SKM-1 (cell line): Measurements from ENCODE around the gene VLDLR.
A peak's percentile ranks its signal among the peaks of the same experiment; 100 is the strongest.

Experiments
- DNase-seq: peaks from one replicate; lab custom pipeline; 2025; ENCODE audit not compliant: unreplicated experiment; lab: John Stamatoyannopoulos, UW

Gene VLDLR

DNA sequence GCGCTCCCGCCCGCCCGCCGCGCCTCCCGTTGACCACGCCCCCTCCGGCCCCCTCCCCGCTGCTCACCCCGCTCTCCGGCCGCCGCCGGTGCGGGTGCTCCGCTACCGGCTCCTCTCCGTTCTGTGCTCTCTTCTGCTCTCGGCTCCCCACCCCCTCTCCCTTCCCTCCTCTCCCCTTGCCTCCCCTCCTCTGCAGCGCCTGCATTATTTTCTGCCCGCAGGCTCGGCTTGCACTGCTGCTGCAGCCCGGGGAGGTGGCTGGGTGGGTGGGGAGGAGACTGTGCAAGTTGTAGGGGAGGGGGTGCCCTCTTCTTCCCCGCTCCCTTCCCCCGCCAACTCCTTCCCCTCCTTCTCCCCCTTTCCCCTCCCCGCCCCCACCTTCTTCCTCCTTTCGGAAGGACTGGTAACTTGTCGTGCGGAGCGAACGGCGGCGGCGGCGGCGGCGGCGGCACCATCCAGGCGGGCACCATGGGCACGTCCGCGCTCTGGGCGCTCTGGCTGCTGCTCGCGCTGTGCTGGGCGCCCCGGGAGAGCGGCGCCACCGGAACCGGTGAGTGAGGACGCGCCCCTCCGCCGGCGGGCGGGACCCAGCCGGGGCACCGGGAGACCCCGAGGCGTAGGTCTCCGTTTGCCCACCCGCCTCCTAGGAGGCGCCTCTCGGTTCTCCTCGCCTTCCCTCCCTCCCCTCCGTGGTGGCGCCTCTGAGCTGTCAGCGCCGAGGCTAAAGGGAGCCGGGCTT lies at the start of gene VLDLR:
Gene VLDLR (plus strand): TSS at position 66 of the 739 bp plus-strand sequence. CDS start 403 bp downstream, at position 469.
- DNase-seq: no peak

DNA sequence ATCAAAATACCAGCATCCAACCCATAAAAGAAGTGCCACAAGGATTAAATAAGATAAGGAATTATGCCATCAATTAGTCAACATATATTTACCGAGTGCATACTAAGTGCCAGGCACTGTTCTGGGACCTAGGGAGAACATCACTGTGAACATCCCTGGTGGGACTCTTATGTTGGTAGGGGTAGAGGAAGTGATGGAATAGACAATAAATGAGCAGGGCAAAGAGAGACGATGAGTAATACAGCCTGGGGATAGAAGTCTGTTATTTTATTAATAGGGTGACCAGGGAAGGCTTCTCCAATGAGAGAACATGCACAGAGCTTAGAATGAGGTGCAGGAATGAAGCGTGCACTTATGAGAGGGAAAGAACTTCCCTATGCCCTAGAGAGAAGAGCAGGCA lies 47.4 kb upstream of the VLDLR start:
- no peak for DNase-seq

DNA sequence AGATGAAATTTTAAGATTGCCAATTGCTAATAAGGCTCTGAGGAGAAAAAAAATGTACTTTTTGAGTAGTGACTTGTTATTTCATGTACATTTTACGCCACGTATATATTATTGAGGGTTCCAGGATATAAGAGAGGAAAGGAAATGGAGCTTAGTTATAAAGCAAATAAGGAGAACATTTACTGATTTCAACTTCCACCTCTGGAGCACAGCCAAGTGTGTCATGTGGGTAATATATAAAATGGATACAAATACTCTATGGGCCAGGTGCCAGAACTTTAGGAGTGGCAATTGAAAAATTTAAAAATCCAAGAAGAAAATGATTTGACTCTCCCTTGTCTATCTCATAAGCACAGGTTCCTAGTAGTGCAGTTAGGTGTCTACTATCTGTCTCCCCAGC lies 45.0 kb upstream of the VLDLR start:
- DNase-seq: no peak

DNA sequence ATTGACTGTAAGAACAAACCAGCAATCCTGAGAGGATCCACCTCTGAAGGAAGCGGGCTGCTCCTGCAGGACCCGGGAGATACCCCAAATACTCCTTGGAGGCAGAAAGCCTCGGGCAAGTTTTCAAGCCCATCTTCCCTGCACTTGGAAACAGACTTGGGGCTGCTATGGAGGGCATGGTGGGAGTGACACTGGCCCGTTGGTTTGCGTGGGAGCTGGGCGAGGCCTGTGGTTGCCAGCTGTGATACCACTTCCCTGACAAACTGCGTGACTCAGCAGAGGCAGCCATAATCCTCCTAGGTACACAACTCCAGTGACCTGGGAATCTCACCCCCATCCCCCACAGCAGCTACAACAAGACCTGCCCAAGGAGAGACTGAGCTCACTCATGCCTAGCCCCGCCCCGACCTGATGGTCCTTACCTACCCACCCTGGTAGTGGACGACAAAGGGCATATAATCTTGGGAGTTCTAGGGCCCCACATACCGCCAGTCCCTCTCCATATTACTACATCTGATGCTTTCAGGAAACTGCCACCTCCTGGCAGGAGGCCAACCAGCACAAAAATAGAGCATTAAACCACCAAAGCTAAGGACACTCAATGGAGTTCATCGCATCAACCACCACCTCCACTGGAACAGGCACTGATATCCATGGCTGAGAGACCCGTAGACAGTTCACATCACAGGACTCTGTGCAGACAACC lies 38.1 kb upstream of the VLDLR start:
- no peak for DNase-seq

DNA sequence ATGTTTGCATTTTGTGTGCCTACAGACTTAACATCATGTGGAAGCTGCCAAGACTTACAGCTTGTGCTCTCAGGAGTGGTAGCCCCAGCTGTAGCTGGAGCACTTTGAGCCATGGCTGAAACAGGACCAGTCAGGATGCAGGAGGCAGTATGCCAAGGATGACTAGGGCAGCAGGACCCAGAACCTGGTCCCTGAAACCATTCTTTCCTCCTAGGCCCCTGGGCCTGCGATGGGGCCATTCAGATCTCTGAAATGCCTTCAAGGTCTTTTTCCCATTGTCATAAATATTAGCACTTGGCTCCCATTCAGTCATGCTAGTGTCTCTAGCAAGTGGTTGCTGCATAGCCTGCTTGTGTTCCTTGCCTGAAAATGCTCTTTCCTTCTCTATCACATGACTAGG lies 29.6 kb upstream of the VLDLR start:
- no peak for DNase-seq

DNA sequence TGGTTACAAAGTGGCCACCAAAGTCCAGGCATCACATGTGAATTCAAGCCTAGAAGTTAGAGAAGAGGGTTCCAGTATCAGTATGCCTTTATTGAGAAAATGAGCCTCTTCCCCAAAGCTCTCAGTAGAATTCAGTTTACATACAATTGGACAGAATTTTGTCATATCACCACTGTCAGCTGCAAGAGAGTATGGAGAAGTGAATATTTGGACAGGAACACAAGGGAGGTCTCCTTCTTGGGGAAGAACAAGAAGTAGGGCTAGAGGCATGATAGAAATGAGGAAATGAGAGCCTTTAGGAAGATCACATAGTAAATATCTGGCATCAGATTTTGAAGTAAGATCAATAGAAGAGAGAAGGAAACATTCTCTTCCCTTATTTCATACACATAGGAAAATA lies 27.8 kb upstream of the VLDLR start:
- no peak for DNase-seq

DNA sequence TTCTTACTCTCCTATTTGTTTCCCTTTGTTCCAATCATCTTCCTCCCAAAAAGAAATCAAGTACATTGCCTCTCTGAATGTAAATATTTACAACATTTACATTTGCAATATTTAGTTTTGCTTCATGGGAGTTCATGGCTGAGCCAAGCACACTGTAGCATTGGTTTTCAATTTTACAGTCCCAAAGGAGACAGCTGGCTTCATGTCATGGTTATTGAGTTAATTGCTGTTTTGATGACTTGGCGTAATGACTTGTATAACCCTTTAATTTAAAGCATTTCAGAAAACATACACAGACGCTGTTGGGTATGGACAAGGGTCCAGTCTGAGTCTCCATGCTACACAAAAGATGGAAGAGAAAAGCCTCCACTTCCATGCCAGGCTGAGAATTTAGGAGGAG lies 25.6 kb upstream of the VLDLR start:
- no peak for DNase-seq

DNA sequence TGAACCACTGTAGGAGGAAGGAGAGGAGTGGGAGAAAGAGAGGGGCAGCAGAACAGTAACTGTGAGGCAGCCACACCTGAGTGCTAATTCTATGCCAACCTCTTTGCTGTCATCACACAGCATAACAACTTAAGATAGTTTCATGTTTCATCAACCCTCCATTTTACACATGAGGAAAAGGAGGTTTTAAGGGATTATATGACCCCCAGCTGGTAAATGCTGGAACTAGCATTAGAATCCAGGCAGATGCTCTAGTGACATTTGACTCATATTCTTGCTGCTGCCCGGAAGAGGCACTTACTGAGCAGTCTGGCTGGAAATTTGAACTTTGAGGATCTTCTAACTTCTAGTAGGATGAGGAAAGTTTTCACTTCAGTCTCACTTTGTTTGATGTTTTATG lies 24.1 kb upstream of the VLDLR start:
- no peak for DNase-seq

DNA sequence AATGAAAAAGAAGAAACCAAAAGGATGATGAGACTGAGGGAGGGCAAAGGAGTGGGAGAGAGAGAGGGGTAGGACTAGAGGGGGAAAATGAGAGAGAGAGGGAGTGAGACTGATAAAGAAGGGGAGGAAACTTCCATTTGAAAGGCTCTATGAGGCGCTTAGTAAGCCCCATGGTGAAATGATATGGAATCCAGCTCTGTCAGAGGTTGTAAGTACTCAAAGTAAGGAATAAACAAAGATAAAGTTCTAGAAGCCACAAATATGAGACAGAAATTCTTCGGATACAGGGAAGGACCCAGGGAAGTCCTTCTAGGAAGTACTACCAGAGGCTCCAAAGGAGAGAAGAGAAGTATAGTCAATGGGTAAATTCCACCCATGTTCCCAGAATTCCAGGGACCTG lies 21.7 kb upstream of the VLDLR start:
- no peak for DNase-seq

DNA sequence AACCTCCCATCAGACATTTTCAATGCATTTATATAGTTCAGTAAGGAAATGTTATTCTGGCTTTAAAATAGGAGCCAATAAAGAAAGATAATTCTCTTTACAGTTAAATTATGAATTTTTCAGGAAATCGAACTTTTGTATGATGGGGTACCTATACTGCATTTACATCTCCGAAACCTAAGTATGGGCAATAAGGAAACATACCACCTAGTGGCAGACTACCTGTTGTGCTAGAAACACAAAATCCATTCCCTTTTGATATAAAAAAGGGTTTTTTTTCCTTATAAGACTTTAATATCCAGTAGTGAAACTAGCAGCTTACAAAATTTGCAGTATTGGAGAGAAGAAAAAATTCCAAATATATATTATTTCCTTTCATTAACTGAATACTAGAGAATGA lies 21.3 kb upstream of the VLDLR start:
- no peak for DNase-seq

DNA sequence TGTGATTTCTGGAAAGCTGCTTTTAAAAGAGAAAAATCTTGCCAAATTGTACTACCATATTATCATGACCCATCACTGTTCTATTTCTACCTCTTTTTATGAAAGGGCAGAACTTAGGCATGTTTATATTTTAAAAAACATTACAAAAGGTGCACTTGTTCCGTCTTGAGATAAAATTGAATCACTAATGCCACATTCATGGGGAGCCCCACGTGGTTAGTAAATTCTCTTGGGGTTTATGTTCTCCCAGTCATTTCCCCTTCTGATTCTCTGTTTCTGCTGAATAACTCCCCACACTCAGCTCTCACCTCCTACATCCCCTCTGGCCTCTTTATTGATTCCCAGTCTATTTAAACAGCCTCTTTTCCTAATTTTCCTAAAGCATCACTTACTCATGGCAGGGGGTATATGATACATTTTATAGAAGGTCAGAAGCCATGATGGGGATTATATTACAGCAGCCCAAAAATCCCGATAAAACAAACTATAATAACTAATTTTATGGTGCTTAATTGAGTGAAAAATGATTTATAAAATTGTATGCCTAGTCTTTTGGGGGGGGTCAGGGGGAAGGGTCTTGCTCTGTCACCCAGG lies 19.7 kb upstream of the VLDLR start:
- DNase-seq: no peak

DNA sequence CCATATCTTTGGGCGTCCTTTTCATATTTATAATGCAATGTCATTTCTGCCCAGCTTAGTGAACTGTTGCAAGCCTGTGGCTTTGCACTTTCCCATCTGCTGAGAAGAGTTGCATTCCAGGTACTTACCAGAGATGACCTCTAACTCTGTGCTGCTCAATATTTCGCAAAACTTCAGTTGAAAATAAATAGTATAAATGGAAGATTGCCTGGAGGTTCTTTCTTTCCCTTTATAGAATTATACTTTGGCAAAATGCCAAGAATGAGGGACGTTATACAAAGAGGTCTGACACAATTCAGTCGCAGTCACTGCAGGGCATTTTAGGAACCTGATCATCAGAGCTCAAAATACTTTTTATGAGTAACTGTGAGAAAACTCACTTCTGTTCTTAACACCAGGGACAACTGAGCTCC lies 18.9 kb upstream of the VLDLR start:
- peak; percentile 55 for DNase-seq

DNA sequence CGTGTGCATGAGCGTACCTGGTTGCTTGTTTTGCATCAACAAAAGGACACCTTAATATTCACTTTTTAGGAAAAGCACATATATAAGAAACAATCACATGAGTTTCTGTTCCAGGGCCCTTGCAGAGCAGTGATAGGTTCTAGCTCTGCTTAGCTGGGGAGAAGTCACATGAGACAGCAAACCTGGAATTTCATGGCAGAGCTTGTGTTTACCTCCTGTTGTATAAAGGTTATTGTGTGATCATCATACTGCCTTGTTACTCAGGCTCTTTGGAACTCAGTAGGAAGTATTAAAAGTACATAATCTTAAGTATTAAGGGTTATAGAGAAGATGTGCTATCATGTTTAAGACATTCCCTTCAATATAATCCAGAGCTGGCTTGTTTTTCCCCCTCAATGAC lies 18.0 kb upstream of the VLDLR start:
- no peak for DNase-seq

DNA sequence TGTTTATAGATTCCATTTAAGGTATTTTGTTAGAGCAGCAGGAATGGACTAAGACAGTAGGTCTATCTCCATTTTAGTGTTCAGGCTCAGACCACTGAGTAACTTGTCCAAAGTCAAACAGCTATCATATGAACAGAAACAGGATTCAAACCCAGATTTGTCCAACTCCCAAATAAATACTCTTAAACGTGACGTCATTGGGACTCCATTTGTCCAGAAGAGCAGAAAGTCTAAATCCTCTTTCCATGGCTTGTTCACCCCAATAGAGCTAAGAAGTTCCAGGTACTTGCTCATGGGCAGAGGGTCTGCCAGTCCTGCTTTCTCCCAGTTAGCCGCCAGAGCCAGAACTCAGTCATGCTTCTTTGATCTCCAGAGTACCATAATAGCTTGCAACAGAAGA lies 16.3 kb upstream of the VLDLR start:
- no peak for DNase-seq

DNA sequence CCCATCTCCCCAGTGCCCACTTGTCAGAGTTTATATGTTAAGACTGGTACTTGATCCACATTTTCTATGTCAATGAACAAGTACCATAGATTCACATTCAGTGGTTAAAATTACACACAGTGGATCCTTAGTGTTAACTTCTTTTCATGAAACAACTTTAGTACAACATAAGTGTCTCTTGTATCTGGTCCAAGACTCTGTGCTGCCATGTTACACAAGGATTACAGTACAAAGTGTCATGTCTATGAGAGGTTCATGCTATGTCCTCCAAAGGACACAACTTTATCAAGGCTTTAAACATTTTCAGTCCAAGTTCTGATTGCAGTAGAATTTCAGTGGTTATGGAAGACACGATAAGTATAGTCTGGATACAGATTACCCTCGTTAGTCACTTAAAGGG lies 13.3 kb upstream of the VLDLR start:
- no peak for DNase-seq

DNA sequence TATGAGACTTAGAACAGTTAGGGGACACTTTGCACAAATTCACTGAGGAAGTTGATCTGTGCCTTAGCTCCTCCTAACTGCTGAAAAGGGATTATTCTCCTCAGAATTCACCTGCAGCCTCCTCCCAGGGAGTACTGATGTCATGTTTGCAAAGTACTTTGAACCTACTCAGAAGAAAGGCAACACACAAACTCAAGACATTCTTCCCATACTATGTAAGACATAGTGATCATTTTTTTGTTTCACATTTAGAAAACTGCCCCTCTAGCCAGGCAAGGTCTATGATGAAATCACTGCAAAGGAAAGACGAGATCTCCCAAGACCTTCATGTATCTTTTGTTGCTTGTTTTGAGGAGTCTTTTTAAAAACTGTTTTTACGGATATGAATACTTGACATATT lies 10.6 kb upstream of the VLDLR start:
- no peak for DNase-seq

DNA sequence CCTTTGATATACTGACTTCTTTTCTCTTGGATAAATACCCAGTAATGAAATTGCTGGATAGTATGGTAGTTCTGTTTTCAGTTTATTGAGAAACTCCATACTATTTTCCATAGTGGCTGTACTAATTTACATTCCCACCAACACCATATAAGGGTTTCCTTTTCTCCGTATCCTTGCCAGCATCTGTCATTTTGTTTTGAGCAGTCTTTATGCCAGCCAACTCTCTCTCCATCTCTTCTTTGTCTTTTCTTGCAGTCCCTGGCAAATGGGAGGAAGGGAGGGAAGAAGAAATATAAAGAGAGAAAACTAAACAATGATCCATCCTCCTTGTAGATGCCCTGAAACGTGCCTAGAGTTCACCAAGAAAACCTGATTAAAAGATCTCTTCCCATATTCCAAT lies 9.6 kb upstream of the VLDLR start:
- no peak for DNase-seq

DNA sequence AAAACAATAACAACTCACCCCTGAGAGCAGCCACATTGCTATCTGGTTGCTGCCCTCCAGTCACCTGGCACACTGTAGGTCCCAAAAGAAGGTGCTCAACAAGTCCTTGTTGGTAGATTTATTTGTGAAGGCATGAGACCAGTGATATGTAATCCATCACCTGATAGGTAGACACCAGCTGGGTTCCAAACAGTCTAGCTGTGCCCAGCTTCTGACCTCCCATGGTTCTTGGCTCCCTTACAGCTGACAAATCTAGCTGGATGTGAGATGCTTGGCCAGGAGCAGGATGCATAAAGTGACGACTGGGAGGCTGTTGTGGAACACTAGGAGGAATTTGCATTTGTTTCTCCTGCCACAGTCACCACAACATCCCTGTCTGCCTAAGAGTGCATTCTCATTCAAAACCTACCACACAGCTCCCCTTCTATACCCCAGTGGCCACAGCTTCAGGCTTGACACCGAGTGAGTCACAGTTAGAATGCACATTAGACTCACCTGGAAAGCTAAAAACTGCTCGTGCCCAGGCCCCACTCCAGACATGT lies 7.8 kb upstream of the VLDLR start:
- no peak for DNase-seq

DNA sequence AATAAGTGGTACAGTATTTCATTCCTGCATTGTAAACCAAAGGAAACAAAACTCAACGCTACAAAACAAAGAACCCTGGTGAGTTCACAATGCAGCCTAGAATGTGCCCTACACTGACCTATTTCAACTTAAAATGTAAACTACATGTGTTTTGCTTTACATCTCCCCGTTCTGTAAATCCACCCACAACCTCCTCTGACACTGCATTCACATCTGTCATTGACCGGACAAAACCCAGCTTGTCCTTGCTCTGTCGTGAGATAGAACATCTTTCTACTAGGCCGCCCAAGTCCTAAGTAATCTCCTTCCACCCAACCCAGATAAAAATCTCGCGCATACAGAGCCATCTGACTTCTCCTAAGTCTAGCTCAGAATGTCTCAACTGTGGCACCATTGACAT lies 6.1 kb upstream of the VLDLR start:
- no peak for DNase-seq

DNA sequence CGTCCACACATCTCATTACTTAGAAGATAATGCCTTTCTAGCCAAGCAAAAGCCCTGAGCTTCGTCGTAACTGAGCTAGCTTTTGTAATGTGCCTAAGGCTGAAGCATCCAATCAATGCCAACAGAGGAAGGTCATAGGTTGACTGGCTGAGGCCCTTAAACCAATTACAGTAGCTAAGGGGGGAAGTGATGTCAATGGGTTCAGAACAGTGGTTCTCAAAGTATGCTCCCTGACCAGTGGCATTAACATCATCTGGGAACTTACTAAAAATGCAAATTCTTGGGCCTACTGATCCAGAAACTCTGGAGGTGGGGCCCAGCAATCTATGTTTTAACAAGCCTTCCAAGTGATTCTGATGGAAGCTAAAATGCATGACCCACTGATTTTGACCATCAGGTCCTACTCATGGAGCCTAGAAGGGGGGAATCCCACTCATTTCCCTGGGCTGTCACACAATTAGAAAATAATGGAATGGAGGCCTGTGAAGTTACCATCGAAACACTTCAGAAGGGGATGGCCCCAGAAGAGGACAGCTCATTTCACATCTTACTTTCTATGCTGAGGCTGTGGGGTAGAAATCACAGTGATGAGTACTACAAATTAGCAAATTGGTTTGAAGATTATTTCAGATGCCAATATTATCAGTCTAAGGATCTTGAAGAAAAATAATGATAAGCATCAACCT lies 4.8 kb upstream of the VLDLR start:
- no peak for DNase-seq

DNA sequence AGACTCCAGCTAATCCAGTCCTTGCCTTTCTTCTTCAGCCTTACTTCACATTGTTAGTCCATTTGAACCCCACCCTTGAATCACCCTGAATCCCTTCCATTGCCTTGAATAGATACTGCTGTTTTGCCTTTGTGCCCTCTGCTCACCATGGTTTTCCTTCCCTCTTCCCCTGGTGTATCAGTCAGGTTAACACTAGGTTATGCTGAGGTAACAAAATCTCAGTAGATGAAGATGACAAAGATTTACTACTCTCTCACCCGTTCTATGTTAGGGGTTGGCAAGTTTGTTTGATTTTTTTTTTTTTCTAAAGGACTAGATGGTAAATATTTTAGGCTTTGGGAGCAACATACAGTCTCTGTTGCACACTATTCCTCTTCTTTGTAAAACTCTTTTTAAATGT lies 3.3 kb upstream of the VLDLR start:
- DNase-seq: no peak
